KG1 (cell line): ENCODE measurements around the gene DCLRE1C.
"Not testable (repeated sequence)": the region's sequence is repeated elsewhere in the genome, so short reads cannot be mapped to it uniquely, and the experiment has no call there.

Experiments
- DNase-seq: peaks from one replicate; lab custom pipeline; 2025; lab: John Stamatoyannopoulos, UW

DCLRE1C gene

GRCh38 chr10:14884082-14884481, 69.8 kb downstream of the DCLRE1C start:
- no peak for DNase-seq

- DNase-seq = no peak
Measured at GRCh38 chr10:14880229-14880628, 73.7 kb downstream of the DCLRE1C start.

GRCh38 chr10:14879928-14880193, 74.0 kb downstream of the DCLRE1C start:
- DNase-seq = no peak

GRCh38 chr10:14879124-14879927, 74.6 kb downstream of the DCLRE1C start:
- peak; percentile 47 for DNase-seq

- peak; percentile 91 for DNase-seq
Measured at GRCh38 chr10:14878266-14879123, 75.4 kb downstream of the DCLRE1C start, which contains the start of gene SUV39H2. Gene SUV39H2 (plus strand): TSS chr10:14878866. CDS start chr10:14878889, 23 bp downstream.

- no peak for DNase-seq
Measured at GRCh38 chr10:14876764-14877163, 77.1 kb downstream of the DCLRE1C start.

GRCh38 chr10:14875941-14876340, 78.0 kb downstream of the DCLRE1C start:
- no peak for DNase-seq

GRCh38 chr10:14873090-14873760, 80.7 kb downstream of the DCLRE1C start:
- no peak for DNase-seq

GRCh38 chr10:14864871-14865270, 89.0 kb downstream of the DCLRE1C start:
- not testable (repeated sequence) for DNase-seq

GRCh38 chr10:14864466-14864865, 89.4 kb downstream of the DCLRE1C start:
- not testable (repeated sequence) for DNase-seq

- no peak for DNase-seq
Measured at GRCh38 chr10:14860791-14861190, 93.1 kb downstream of the DCLRE1C start.

- no peak for DNase-seq
Measured at GRCh38 chr10:14859775-14860174, 94.1 kb downstream of the DCLRE1C start.

- DNase-seq = no peak
Measured at GRCh38 chr10:14859043-14859442, 94.9 kb downstream of the DCLRE1C start.

GRCh38 chr10:14858338-14858960, 95.4 kb downstream of the DCLRE1C start:
- no peak for DNase-seq

GRCh38 chr10:14855453-14855852, 98.4 kb downstream of the DCLRE1C start:
- DNase-seq = no peak

GRCh38 chr10:14852236-14852635, 101.7 kb downstream of the DCLRE1C start:
- no peak for DNase-seq
